ENCODE results near the gene IRAG1.

IRAG1 gene

DNA sequence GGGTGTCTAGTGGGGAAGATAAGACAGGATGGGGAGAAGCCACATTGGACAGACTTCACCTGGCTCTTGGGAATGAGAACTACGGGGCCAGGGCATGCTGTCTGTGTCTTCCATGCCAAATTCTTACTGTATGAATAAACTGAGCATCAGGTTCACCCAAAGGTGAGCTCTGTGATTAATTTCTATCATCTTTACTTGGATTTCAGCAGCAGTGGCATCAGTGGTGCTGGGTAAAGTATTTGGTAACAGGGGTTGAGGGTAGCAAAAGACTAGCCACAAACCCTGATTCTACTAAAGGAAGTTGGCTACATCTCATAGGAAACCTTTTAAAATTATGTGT lies 38.8 kb downstream of the IRAG1 start:
- TF ChIP-seq, protein P1, sequence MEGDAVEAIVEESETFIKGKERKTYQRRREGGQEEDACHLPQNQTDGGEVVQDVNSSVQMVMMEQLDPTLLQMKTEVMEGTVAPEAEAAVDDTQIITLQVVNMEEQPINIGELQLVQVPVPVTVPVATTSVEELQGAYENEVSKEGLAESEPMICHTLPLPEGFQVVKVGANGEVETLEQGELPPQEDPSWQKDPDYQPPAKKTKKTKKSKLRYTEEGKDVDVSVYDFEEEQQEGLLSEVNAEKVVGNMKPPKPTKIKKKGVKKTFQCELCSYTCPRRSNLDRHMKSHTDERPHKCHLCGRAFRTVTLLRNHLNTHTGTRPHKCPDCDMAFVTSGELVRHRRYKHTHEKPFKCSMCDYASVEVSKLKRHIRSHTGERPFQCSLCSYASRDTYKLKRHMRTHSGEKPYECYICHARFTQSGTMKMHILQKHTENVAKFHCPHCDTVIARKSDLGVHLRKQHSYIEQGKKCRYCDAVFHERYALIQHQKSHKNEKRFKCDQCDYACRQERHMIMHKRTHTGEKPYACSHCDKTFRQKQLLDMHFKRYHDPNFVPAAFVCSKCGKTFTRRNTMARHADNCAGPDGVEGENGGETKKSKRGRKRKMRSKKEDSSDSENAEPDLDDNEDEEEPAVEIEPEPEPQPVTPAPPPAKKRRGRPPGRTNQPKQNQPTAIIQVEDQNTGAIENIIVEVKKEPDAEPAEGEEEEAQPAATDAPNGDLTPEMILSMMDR (IDR thresholded peaks at IDR 0.05; ENCODE audit: low read depth, low read length), result no peak
- Histone ChIP-seq H3K4me3 (ENCODE audit: low read depth, low read length) (no peak overlapping the region), H3K27me3 (no peaks in the 10 kb centered on the region), H3K4me1 (0 out of 2 replicates have a peak, but pooled peaks cover 3% of the 10 kb centered on the region), H3K9me3 (no peaks in the 10 kb centered on the region), H3K36me3 (no peaks in the 10 kb centered on the region)
- no peak for DNase-seq

DNA sequence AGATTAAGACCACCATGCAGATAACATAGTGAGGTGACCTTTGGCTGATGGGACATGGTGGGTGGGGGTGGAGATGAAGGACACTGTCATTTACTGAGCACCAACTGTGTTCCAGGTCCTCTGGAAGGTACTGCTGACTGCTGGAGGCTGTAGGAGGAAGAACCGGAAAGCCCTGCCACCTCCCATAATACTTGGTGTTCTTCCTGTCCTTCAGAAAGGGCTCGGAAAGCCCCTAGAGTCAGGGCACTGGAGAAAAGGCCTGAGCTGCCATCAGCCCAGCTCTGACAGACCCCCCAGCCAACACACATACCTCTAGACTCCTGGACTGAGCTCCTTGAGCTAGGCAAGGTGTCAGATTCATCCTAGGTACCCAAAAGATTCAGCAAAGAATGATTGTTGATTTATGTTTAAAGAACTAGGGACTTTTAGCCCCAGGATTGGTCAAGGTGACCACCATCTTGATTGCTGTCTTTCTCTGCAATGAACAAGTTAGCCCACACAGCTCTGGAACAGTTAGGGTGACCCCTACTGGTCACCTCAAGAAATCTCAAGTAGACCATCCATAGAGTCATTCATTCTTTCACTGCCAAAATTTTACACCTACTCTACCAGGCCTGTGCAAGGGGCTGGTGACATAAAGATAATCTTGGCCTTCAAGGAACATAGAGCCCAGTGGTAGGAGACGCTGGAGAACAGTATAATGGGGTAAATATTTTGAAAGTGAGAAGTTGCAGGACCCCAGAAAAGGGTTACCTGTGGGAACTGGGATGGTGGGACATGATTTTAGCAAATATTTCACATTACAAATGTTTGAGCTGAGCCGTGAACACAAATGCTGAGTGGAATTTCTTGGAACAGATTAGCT lies 39.4 kb downstream of the IRAG1 start:
- Histone ChIP-seq H3K4me3 (ENCODE audit: low read depth, low read length) (no peak overlapping the region), H3K9me3 (no peaks in the 10 kb centered on the region), H3K27me3 (no peaks in the 10 kb centered on the region), H3K36me3 (no peaks in the 10 kb centered on the region), H3K4me1 (no peaks in the 10 kb centered on the region)
- TF ChIP-seq, protein P1 (IDR thresholded peaks at IDR 0.05; ENCODE audit: low read depth, low read length), result peak; percentile 69
- DNase-seq, result peak; percentile 19

DNA sequence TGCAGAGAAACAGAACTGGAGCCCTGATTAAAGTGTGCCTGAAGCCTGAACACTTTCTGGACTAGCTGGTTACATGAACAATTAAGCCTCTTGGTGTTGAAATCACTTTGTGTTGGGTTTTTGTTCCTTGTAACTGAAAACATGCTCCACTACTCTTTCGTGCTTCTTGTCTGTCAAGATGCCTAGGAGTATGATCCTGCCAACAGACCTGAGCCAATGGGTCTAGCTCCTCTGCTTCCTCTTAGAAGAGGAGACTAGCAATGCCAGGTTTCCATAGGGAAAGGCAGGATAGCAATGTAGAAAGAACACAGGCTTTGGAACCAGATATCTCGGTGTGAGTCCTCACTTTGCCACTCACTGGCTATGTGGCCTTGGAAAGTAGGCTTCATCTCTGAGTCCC lies 40.3 kb downstream of the IRAG1 start:
- TF ChIP-seq, protein P1 (IDR thresholded peaks at IDR 0.05; ENCODE audit: low read depth, low read length), result no peak
- no peaks in the 10 kb centered on the region for H3K9me3 ChIP-seq
- H3K4me1 ChIP-seq, result no peaks in the 10 kb centered on the region
- no peaks in the 10 kb centered on the region for H3K36me3 ChIP-seq
- DNase-seq, result no peak
- no peaks in the 10 kb centered on the region for H3K27me3 ChIP-seq
- H3K4me3 ChIP-seq (ENCODE audit: low read depth, low read length), result no peak overlapping the region

DNA sequence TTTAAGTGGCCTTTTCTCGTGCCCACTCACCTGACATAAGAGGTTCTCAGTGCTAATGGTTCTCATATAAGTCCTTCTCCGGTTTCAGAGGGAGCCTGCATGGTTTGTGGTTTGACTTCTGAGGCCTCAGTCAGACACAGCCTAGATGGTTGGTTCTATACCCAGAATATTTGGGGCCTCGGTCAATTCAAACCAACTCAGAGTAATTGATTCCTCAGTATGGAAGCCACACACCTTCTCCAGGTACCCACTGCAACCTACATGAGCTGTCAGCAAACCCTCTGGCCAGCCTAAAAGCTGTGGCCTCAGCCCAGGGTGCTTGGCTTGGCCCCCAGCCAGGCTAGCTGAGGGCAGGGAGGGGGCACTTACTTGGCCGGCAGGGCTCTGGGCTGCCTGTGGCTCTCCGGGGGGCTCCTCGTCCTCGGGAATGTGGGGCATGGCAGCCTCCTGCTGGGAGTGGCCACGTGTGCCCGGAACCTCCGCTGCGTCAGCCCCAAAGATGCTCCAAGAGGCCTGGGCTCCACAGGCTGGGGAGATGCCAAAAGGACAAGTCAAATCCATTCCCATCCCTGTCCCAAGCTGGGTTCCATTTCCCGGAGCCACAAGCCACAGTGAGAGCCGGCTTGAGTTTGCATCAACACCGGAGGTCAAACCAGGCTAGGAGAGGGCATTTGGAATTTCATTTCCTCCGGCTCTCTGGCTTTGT lies 41.7 kb downstream of the IRAG1 start:
- no peak overlapping the region for H3K4me3 ChIP-seq (ENCODE audit: low read depth, low read length)
- H3K27me3 ChIP-seq, result no peaks in the 10 kb centered on the region
- TF ChIP-seq, protein P1 (IDR thresholded peaks at IDR 0.05; ENCODE audit: low read depth, low read length), result no peak
- H3K4me1 ChIP-seq, result no peaks in the 10 kb centered on the region
- H3K36me3 ChIP-seq, result no peaks in the 10 kb centered on the region
- no peaks in the 10 kb centered on the region for H3K9me3 ChIP-seq
- no peak for DNase-seq

DNA sequence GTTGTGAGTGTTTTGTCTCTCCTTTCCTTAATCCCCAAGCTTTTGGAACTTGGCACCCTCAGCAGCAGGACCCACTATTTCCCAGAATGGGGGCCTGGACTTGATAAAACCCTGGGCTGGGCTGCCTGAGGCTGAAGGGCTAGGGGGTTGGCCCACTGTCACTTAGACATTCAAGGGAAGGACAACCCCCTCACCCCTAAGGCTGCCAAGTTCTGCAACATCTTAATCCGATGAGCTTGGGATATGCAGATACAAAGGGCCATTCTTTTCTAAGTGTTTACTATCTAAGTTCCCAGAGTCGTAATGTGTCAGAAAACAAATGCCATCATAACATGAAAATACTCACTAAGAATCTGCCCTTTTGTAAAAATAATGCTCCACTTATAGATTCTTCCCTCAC lies 42.9 kb downstream of the IRAG1 start:
- Histone ChIP-seq H3K4me1 (no peaks in the 10 kb centered on the region), H3K36me3 (no peaks in the 10 kb centered on the region), H3K27me3 (no peaks in the 10 kb centered on the region), H3K9me3 (no peaks in the 10 kb centered on the region), H3K4me3 (ENCODE audit: low read depth, low read length) (no peak overlapping the region)
- TF ChIP-seq, protein P1 (IDR thresholded peaks at IDR 0.05; ENCODE audit: low read depth, low read length), result no peak
- DNase-seq, result no peak

DNA sequence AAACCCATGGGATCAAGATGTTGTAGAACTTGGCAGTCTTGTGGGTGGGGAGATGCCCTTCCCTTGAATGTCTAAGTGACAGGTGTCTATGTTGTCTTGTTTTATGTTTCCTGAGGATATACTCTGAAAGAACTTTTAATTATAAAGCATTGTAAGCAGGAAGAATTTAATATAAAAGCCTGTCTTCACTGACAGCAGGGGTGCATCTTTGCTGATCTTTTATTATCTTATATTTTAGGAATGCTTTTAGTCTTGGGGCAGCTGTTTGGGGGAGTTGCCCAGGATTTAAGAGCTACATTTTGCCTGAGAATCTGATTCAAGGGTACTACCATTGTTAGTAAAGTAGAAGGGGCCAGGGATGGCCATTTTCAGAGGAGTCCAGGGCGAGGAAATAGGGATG lies 43.4 kb downstream of the IRAG1 start:
- no peak overlapping the region for H3K4me3 ChIP-seq (ENCODE audit: low read depth, low read length)
- DNase-seq, result no peak
- H3K27me3 ChIP-seq, result no peaks in the 10 kb centered on the region
- no peaks in the 10 kb centered on the region for H3K36me3 ChIP-seq
- no peaks in the 10 kb centered on the region for H3K4me1 ChIP-seq
- H3K9me3 ChIP-seq, result no peaks in the 10 kb centered on the region
- TF ChIP-seq, protein P1 (IDR thresholded peaks at IDR 0.05; ENCODE audit: low read depth, low read length), result no peak
